Measurements from ENCODE around the gene PBX1.

- TF ChIP-seq CTCF (IDR thresholded peaks at IDR 0.05; ENCODE audit: low read depth, low read length, missing input control) (no peak), FOXA2 (IDR thresholded peaks at IDR 0.05) (no peak), MAX (IDR thresholded peaks at IDR 0.05) (no peak), ZBTB33 (IDR thresholded peaks at IDR 0.05) (no peak), ATF3 (IDR thresholded peaks at IDR 0.05) (no peak), REST (IDR thresholded peaks at IDR 0.05) (no peak), NR2F2 (IDR thresholded peaks at IDR 0.05) (no peak)
Observed at GRCh38 chr1:164653705-164654104, 94.7 kb downstream of the PBX1 start.
